Activated CD4-positive, alpha-beta T cell treated with anti-CD3 and anti-CD28 coated beads, Interleukin-2, amount 50 U/mL, for 4 hours (primary cell): ENCODE measurements around the gene GPA33.
"Not testable (repeated sequence)": the region's sequence is repeated elsewhere in the genome, so short reads cannot be mapped to it uniquely, and the experiment has no call there.

Experiments
- DNase-seq, 2 experiments: peaks; one replicate each; pipeline ENCODE4 v3.0.0-alpha.2; 2020

Gene GPA33

DNA sequence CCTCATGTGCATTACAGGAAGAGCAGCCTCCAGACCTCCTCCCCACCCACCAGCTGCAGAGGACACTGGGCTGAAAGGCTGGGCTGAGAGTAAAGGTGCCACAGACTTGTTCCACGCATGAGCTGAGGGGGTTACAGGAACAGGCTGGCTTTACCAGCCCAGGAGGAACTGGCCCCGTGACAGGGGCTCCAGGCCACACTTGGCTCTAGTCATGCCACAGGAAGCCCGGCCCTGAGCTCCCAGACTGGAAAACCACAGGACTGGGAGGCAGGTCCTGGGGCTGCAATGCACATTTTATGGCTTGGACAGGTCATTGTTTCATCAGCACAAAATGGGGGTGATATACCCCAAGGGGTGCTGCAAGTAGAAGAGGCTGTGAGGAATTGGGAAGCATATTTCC lies 35.6 kb downstream of the GPA33 start:
- no peak for DNase-seq

DNA sequence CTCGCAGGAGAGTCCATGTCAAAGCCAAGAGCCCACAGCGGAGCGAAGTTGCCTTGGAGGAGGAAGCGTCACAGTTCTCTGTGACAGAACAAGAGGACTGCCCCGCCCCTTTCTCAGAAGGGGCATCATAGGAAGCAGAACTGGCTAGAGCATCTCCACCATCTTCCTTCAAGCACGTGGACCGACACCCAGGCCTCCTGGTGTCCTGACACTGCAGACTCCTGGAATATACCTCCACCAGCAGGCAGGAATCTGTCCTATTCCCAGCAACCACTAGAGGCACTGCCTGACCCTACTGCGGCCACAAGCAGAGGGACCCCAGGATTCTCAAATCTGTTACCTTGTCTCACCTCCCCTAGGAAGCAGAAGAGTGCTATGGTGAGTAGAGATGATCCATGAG lies 37.8 kb downstream of the GPA33 start:
- DNase-seq: no peak

- DNase-seq: no peak
Measured at GRCh38 chr1:167051907-167052306, 38.3 kb downstream of the GPA33 start.

- DNase-seq: peak; percentile 49
Measured at GRCh38 chr1:167043752-167044488, 46.3 kb downstream of the GPA33 start.

DNA sequence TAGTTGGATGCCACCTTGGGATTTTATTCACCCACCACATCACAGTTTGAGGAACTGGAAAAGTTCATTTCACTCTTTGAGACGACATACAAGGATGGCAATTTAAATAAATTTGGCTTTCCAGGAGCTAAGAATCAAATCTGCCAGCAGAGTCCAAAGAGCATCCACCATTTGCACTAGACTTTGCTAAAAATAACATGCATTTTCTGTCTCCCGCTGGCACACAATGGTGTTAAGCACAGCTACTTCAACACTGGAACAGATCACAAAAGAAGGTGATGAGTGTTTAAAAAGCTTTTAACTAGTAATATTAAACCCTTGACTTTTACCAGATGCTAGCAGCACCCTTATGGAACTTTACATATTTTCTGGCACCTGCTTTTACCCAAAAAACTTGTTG lies 56.5 kb downstream of the GPA33 start:
- DNase-seq: no peak

GRCh38 chr1:167029553-167029952 lies 60.6 kb downstream of the GPA33 start:
- DNase-seq: not testable (repeated sequence)

- no peak for DNase-seq
Measured at GRCh38 chr1:167022384-167022783, 67.8 kb downstream of the GPA33 start.

- no peak for DNase-seq
Measured at GRCh38 chr1:167016100-167016750, 74.0 kb downstream of the GPA33 start.

- DNase-seq: no peak
Measured at GRCh38 chr1:167013108-167013929, 76.9 kb downstream of the GPA33 start.

- no peak for DNase-seq
Measured at GRCh38 chr1:167012570-167012969, 77.6 kb downstream of the GPA33 start.

GRCh38 chr1:167011560-167012191 lies 78.5 kb downstream of the GPA33 start:
- DNase-seq: no peak

GRCh38 chr1:167003711-167004110 lies 86.5 kb downstream of the GPA33 start:
- DNase-seq: no peak
